Measurements from ENCODE around the gene MYH15.

The MYH15 gene

GRCh38 chr3:108342837-108343486 lies 167.4 kb downstream of the MYH15 start:
- Histone ChIP-seq H3K27me3 (replicated peaks; ENCODE audit: control insufficient read depth, insufficient read depth, low read length) (no peaks in the 10 kb centered on the region), H3K4me3 (replicated peaks; ENCODE audit: low read depth, low read length) (no peak overlapping the region), H3K36me3 (ENCODE audit: control insufficient read depth, insufficient read depth, low read length) (no peaks in the 10 kb centered on the region)
- DNase-seq (ENCODE audit: extremely low read depth, insufficient read length): peak; percentile 59
- TF ChIP-seq CTCF (IDR thresholded peaks at IDR 0.05; ENCODE audit: insufficient read depth, low read length, poor library complexity, severe bottlenecking): no peak

GRCh38 chr3:108341911-108342310 lies 168.5 kb downstream of the MYH15 start:
- Histone ChIP-seq H3K27me3 (replicated peaks; ENCODE audit: control insufficient read depth, insufficient read depth, low read length) (no peaks in the 10 kb centered on the region), H3K4me3 (replicated peaks; ENCODE audit: low read depth, low read length) (no peak overlapping the region), H3K36me3 (ENCODE audit: control insufficient read depth, insufficient read depth, low read length) (no peaks in the 10 kb centered on the region)
- no peak for TF ChIP-seq CTCF (IDR thresholded peaks at IDR 0.05; ENCODE audit: insufficient read depth, low read length, poor library complexity, severe bottlenecking)
- DNase-seq (ENCODE audit: extremely low read depth, insufficient read length): no peak

- no peak for DNase-seq (ENCODE audit: extremely low read depth, insufficient read length)
Measured at GRCh38 chr3:108338901-108339545, 171.4 kb downstream of the MYH15 start.

GRCh38 chr3:108334701-108335100 lies 175.7 kb downstream of the MYH15 start:
- no peak for DNase-seq (ENCODE audit: extremely low read depth, insufficient read length)
- H3K36me3 ChIP-seq (ENCODE audit: control insufficient read depth, insufficient read depth, low read length): no peaks in the 10 kb centered on the region
- TF ChIP-seq CTCF (IDR thresholded peaks at IDR 0.05; ENCODE audit: insufficient read depth, low read length, poor library complexity, severe bottlenecking): no peak
- no peak overlapping the region for H3K4me3 ChIP-seq (replicated peaks; ENCODE audit: low read depth, low read length)
- H3K27me3 ChIP-seq (replicated peaks; ENCODE audit: control insufficient read depth, insufficient read depth, low read length): no peaks in the 10 kb centered on the region

More at GRCh38 chr3:108338901-108339545, 171.4 kb downstream of the MYH15 start:
- H3K4me3 ChIP-seq (replicated peaks; ENCODE audit: low read depth, low read length): no peak overlapping the region
- no peaks in the 10 kb centered on the region for H3K36me3 ChIP-seq (ENCODE audit: control insufficient read depth, insufficient read depth, low read length)
- TF ChIP-seq CTCF (IDR thresholded peaks at IDR 0.05; ENCODE audit: insufficient read depth, low read length, poor library complexity, severe bottlenecking): no peak
- no peaks in the 10 kb centered on the region for H3K27me3 ChIP-seq (replicated peaks; ENCODE audit: control insufficient read depth, insufficient read depth, low read length)

GRCh38 chr3:108333961-108334360 lies 176.4 kb downstream of the MYH15 start:
- no peaks in the 10 kb centered on the region for H3K27me3 ChIP-seq (replicated peaks; ENCODE audit: control insufficient read depth, insufficient read depth, low read length)
- DNase-seq (ENCODE audit: extremely low read depth, insufficient read length): no peak
- TF ChIP-seq CTCF (IDR thresholded peaks at IDR 0.05; ENCODE audit: insufficient read depth, low read length, poor library complexity, severe bottlenecking): no peak
- no peak overlapping the region for H3K4me3 ChIP-seq (replicated peaks; ENCODE audit: low read depth, low read length)
- no peaks in the 10 kb centered on the region for H3K36me3 ChIP-seq (ENCODE audit: control insufficient read depth, insufficient read depth, low read length)
